GM18861 (cell line): ENCODE measurements around the gene PITPNM3.

Experiments used
- ATAC-seq: cut with Tn5 transposase; IDR thresholded peaks from one replicate; pipeline ENCODE4 v1.9.1; 2021; ENCODE audit not compliant: unreplicated experiment

Gene PITPNM3

GRCh38 chr17:6421700-6422604 is 134.4 kb downstream of the PITPNM3 start:
- no peak for ATAC-seq

- no peak for ATAC-seq
Observed at GRCh38 chr17:6420173-6420641, 136.1 kb downstream of the PITPNM3 start.

- ATAC-seq: no peak
Observed at GRCh38 chr17:6415616-6416015, 140.7 kb downstream of the PITPNM3 start.

GRCh38 chr17:6413065-6413464 is 143.3 kb downstream of the PITPNM3 start:
- ATAC-seq: no peak

GRCh38 chr17:6408735-6409134 is 147.6 kb downstream of the PITPNM3 start:
- no peak for ATAC-seq

GRCh38 chr17:6408276-6408675 is 148.1 kb downstream of the PITPNM3 start:
- ATAC-seq: no peak

GRCh38 chr17:6402258-6402657 is 154.1 kb downstream of the PITPNM3 start:
- no peak for ATAC-seq
